Osteocyte (in vitro differentiated cells): Measurements from ENCODE around the gene COX20. TPM values are rescaled to one million over a fixed set of nuclear protein-coding genes. Genes with fewer than 3 reads are reported as not detected.
A peak's percentile ranks its signal among the peaks of the same experiment; 100 is the strongest.

Experiments used
- DNase-seq: peaks from one replicate; pipeline ENCODE4 v3.0.0; 2021; ENCODE audit warnings: mixed read lengths; ENCODE audit not compliant: unreplicated experiment; ENCODE audit errors: extremely low spot score
- H3K27ac Mint-ChIP-seq: one replicate; pipeline ENCODE4 v1.8.0; 2021; ENCODE audit warnings: mild to moderate bottlenecking, mixed read lengths; ENCODE audit not compliant: unreplicated experiment
- H3K27me3 Mint-ChIP-seq: one replicate; pipeline ENCODE4 v1.8.0; 2021; ENCODE audit warnings: mixed read lengths; ENCODE audit not compliant: unreplicated experiment
- H3K36me3 Mint-ChIP-seq: one replicate; pipeline ENCODE4 v1.8.0; 2021; ENCODE audit warnings: mixed read lengths; ENCODE audit not compliant: unreplicated experiment
- H3K4me1 Mint-ChIP-seq: one replicate; pipeline ENCODE4 v1.8.0; 2021; ENCODE audit warnings: mixed read lengths; ENCODE audit not compliant: unreplicated experiment
- H3K4me3 Mint-ChIP-seq: one replicate; pipeline ENCODE4 v1.8.0; 2021; ENCODE audit warnings: mild to moderate bottlenecking, moderate library complexity, mixed read lengths; ENCODE audit not compliant: unreplicated experiment
- H3K9me3 Mint-ChIP-seq: one replicate; pipeline ENCODE4 v1.8.0; 2021; ENCODE audit warnings: mixed read lengths; ENCODE audit not compliant: unreplicated experiment
- CTCF ChIP-seq: fragments of 200-600 bp; sonication (generic); IDR thresholded peaks from 2 replicates; pipeline ENCODE4 v1.5.0; 2021; ENCODE audit warnings: antibody characterized with exemption, mild to moderate bottlenecking, moderate library complexity
- total RNA-seq: library from RNA; stranded (reverse); gene quantifications from 2 replicates; pipeline ENCODE4 v1.2.1, GENCODE V29; 2021

The COX20 gene
- total RNA-seq, 1 donor from 2014 or later, result 27.4 TPM

GRCh38 chr1:244833734-244834542 lies 1.5 kb upstream of the COX20 start:
- Mint-ChIP-seq H3K9me3 (no peaks in the 10 kb centered on the region), H3K36me3 (peaks cover 11% of the 10 kb centered on the region), H3K27me3 (no peaks in the 10 kb centered on the region), H3K4me1 (peaks cover 46% of the 10 kb centered on the region), H3K27ac (peak overlapping the region; percentile 100), H3K4me3 (peak overlapping the region; percentile 81)
- peak; percentile 43 for TF ChIP-seq CTCF
- DNase-seq, result no peak

GRCh38 chr1:244834543-244835275 lies 749 bp upstream of the COX20 start:
- H3K4me3 Mint-ChIP-seq, result peak overlapping the region; percentile 81
- peak overlapping the region; percentile 100 for H3K27ac Mint-ChIP-seq
- no peak for TF ChIP-seq CTCF
- peaks cover 50% of the 10 kb centered on the region for H3K4me1 Mint-ChIP-seq
- no peaks in the 10 kb centered on the region for H3K9me3 Mint-ChIP-seq
- no peaks in the 10 kb centered on the region for H3K27me3 Mint-ChIP-seq
- H3K36me3 Mint-ChIP-seq, result peaks cover 14% of the 10 kb centered on the region
- DNase-seq, result peak; percentile 94

- Mint-ChIP-seq H3K27ac (peak overlapping the region; percentile 100), H3K4me3 (peak overlapping the region; percentile 81), H3K27me3 (no peaks in the 10 kb centered on the region), H3K9me3 (no peaks in the 10 kb centered on the region), H3K36me3 (peaks cover 25% of the 10 kb centered on the region), H3K4me1 (peaks cover 48% of the 10 kb centered on the region)
- no peak for TF ChIP-seq CTCF
- no peak for DNase-seq
These were observed 670 bp downstream of the COX20 start for GRCh38 chr1:244836135-244836521.

- peak overlapping the region; percentile 100 for H3K27ac Mint-ChIP-seq
- H3K4me3 Mint-ChIP-seq, result peak overlapping the region; percentile 81
- no peak for TF ChIP-seq CTCF
- H3K4me1 Mint-ChIP-seq, result peaks cover 48% of the 10 kb centered on the region
- H3K36me3 Mint-ChIP-seq, result peaks cover 27% of the 10 kb centered on the region
- no peaks in the 10 kb centered on the region for H3K9me3 Mint-ChIP-seq
- DNase-seq, result no peak
- H3K27me3 Mint-ChIP-seq, result no peaks in the 10 kb centered on the region
These were observed 1.1 kb downstream of the COX20 start for GRCh38 chr1:244836584-244836983.
